Measurements from ENCODE around the gene GNPNAT1. TPM values are rescaled to one million over a fixed set of nuclear protein-coding genes. Genes with fewer than 3 reads are reported as not detected.
A peak's percentile ranks its signal among the peaks of the same experiment; 100 is the strongest.

The GNPNAT1 gene
- total and polyA plus RNA-seq, 2 donors from 2014 or later, result 13.8 to 22.2 TPM

DNA sequence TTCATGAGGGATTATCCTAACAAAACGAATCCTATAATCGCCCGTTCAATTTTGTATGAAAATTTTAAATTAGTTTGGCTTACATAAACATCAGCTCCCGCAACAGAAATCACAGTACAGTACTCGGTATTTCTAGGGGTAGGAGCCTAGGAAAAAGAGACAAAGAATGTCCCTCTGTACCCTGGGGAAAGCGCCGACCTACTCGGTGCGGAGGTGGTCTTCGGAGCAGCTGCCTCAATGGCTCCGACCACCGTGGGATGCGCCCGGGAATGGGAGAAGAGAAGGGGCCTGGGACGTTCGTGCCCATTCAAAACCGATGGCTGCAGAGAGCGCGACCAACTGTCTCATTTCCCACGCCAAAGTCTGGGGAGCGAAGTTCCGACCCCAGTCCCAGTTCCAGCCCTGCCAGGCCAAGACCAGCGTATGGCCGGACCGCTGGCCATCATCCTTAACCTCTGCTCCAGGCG lies 618 bp downstream of the GNPNAT1 start:
- H3K36me3 ChIP-seq (ENCODE audit: control insufficient read depth in 2 of 3, insufficient read depth in 3 of 3, low read length in 3 of 3), result no peaks in the 10 kb centered on the region
- DNase-seq (peak in 1 of 5 donors; percentile 74), FAIRE-seq (no peak)
- H3K9me3 ChIP-seq (ENCODE audit: control insufficient read depth in 2 of 3, insufficient read depth in 1 of 3, low read length in 3 of 3), result no peaks in the 10 kb centered on the region
- H3K9ac ChIP-seq (ENCODE audit: low read length in 3 of 3), result peak overlapping the region; percentile 49 to 72 (median 71)
- no peaks in the 10 kb centered on the region for H3K27me3 ChIP-seq (ENCODE audit: control insufficient read depth, insufficient read depth, low read length)
- peak overlapping the region; percentile 78 to 92 (median 85) for H3K4me3 ChIP-seq (ENCODE audit: low read length in 3 of 3)
- H3K4me1 ChIP-seq (ENCODE audit: control insufficient read depth in 2 of 3, insufficient read depth in 2 of 3, low read depth in 1 of 3, low read length in 3 of 3), result peaks cover 0 to 5% (median 0%) of the 10 kb centered on the region in 3 donors
- TF ChIP-seq, protein P1, sequence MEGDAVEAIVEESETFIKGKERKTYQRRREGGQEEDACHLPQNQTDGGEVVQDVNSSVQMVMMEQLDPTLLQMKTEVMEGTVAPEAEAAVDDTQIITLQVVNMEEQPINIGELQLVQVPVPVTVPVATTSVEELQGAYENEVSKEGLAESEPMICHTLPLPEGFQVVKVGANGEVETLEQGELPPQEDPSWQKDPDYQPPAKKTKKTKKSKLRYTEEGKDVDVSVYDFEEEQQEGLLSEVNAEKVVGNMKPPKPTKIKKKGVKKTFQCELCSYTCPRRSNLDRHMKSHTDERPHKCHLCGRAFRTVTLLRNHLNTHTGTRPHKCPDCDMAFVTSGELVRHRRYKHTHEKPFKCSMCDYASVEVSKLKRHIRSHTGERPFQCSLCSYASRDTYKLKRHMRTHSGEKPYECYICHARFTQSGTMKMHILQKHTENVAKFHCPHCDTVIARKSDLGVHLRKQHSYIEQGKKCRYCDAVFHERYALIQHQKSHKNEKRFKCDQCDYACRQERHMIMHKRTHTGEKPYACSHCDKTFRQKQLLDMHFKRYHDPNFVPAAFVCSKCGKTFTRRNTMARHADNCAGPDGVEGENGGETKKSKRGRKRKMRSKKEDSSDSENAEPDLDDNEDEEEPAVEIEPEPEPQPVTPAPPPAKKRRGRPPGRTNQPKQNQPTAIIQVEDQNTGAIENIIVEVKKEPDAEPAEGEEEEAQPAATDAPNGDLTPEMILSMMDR (IDR thresholded peaks at IDR 0.05; ENCODE audit: borderline replicate concordance, extremely low read depth, insufficient read depth), result no peak
- H3K27ac ChIP-seq (ENCODE audit: low read depth in 2 of 2, low read length in 2 of 2), result peak overlapping the region; percentile 77 to 86
- intact Hi-C loops (cut with DNase I), result no loop called here

DNA sequence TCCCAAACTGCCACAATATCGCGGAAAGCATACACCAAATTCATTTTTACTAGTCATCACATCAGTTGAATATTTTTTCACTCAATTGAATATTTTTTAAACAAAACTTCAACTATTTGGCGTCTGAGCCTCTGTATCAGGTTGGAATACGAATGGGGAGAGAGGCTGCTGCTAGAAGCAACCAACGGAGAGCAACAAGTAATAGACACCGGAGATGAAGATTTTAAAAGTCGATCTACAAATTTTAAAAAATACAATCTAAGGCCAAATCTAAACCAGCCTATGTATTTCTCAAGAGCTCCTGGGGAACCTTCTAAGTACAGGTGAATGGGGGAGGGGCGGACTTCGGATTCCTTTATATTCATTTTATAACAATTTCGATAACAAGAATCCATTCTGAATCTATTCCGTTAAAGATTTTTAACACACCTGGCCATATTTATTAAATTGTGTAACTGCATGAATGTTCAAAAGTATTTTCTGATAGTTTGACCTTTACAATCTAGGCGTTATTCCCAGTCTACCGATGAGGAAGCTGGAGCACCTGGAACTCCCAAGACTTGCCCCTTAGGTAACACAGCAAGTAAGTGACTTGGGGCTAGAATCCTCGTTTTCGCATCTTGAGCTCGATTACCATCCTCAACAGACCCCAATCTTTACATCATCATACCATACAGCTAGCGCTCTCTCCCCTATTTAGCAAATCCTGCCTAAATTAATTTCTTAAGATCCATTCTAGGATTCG lies 1.2 kb downstream of the GNPNAT1 start:
- Histone ChIP-seq H3K27ac (ENCODE audit: low read depth in 2 of 2, low read length in 2 of 2) (no peak overlapping the region), H3K36me3 (ENCODE audit: control insufficient read depth in 2 of 3, insufficient read depth in 3 of 3, low read length in 3 of 3) (no peaks in the 10 kb centered on the region), H3K9me3 (ENCODE audit: control insufficient read depth in 2 of 3, insufficient read depth in 1 of 3, low read length in 3 of 3) (no peaks in the 10 kb centered on the region), H3K4me3 (ENCODE audit: low read length in 3 of 3) (peak overlapping the region; percentile 78 to 92 (median 85)), H3K4me1 (ENCODE audit: control insufficient read depth in 2 of 3, insufficient read depth in 2 of 3, low read depth in 1 of 3, low read length in 3 of 3) (peaks cover 0 to 5% (median 0%) of the 10 kb centered on the region in 3 donors), H3K27me3 (ENCODE audit: control insufficient read depth, insufficient read depth, low read length) (no peaks in the 10 kb centered on the region), H3K9ac (ENCODE audit: low read length in 3 of 3) (peak overlapping the region in 2 of 3 donors; percentile 49 to 72)
- TF ChIP-seq, protein P1 (IDR thresholded peaks at IDR 0.05; ENCODE audit: borderline replicate concordance, extremely low read depth, insufficient read depth), result no peak
- intact Hi-C loops (cut with DNase I), result no loop called here
- DNase-seq, result peak in 1 of 5 donors; percentile 21
- no peak for FAIRE-seq

DNA sequence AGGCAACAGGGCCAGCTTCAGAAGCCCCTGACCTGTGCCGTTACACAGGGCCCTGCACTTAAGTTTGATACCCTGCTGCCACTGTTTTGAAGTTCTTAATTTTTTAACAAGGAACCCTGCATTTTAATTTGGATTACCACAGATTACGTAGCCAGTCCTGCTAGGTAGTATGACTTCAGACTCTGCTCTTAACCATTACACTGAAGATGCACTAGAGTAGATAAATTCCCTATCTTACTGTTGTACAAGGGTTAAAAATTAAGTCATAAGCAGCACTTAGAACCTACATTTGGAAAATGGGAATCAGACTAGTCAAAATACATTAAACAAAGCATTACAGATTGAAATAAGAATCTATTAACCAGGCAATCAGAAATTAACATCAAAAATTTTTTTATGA lies 2.3 kb downstream of the GNPNAT1 start:
- no peak overlapping the region for H3K27ac ChIP-seq (ENCODE audit: low read depth in 2 of 2, low read length in 2 of 2)
- FAIRE-seq, result no peak
- H3K4me1 ChIP-seq (ENCODE audit: control insufficient read depth in 2 of 3, insufficient read depth in 2 of 3, low read depth in 1 of 3, low read length in 3 of 3), result peaks cover 0 to 5% (median 0%) of the 10 kb centered on the region in 3 donors
- H3K9ac ChIP-seq (ENCODE audit: low read length in 3 of 3), result no peak overlapping the region
- no peak for DNase-seq
- TF ChIP-seq, protein P1 (IDR thresholded peaks at IDR 0.05; ENCODE audit: borderline replicate concordance, extremely low read depth, insufficient read depth), result no peak
- intact Hi-C loops (cut with DNase I), result no loop called here
- H3K9me3 ChIP-seq (ENCODE audit: control insufficient read depth in 2 of 3, insufficient read depth in 1 of 3, low read length in 3 of 3), result no peaks in the 10 kb centered on the region
- H3K4me3 ChIP-seq (ENCODE audit: low read length in 3 of 3), result no peak overlapping the region
- no peaks in the 10 kb centered on the region for H3K27me3 ChIP-seq (ENCODE audit: control insufficient read depth, insufficient read depth, low read length)
- no peaks in the 10 kb centered on the region for H3K36me3 ChIP-seq (ENCODE audit: control insufficient read depth in 2 of 3, insufficient read depth in 3 of 3, low read length in 3 of 3)

Measured in kidney (tissue), 14 donors.